ENCODE results near the gene GRAMD1B. TPM values are rescaled to one million over a fixed set of nuclear protein-coding genes. Genes with fewer than 3 reads are reported as not detected.

GRAMD1B gene
- polyA plus RNA-seq, 4 donors = 6.9 to 14.2 (median 11.0) TPM

DNA sequence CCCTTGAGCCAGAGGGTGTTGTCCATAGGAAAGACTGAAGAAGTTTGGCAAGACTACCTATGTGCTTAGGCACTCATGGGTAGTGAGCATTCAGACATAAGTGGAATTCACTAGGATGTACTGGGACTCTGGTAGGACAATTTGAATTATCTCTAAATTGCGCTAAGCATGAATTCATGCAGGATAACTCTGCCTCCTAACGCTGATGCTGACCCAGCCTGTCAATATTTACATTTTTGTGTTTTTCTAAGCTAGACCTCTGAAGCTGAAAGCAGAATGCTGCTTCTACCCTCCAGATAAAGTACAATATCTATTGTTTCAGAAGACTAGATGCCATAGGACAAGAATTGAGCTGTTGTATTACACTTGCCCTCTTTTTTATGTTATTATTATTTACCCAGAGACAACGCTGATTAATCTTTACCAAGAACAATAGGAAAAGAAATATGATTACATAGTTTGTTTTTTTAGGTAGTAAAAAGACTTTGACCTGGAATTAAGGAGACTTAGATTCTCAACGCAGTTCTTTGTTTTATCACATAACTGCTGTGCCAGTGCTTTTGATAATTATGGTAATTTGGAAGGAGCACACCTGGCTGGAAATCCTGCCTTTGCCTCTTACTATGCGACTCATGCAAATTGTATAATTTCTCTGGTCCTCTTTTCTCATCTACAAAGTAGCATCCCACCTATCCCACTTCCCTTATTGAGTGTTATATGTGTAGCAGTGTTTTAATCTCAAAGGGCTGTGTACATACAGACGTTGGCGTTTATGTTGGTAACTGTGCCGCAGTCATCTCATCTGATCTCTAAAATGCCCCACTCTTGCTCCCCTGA lies 21.2 kb upstream of the GRAMD1B start:
- no peak for DNase-seq (ENCODE audit: low read depth in 4 of 4, low spot score in 3 of 4)

- DNase-seq (ENCODE audit: low read depth in 4 of 4, low spot score in 3 of 4) = no peak
Measured at GRCh38 chr11:123409456-123410217, 20.4 kb upstream of the GRAMD1B start.

GRCh38 chr11:123410218-123410549 lies 19.9 kb upstream of the GRAMD1B start:
- DNase-seq (ENCODE audit: low read depth in 4 of 4, low spot score in 3 of 4) = no peak

GRCh38 chr11:123413636-123414035 lies 16.4 kb upstream of the GRAMD1B start:
- no peak for DNase-seq (ENCODE audit: low read depth in 4 of 4, low spot score in 3 of 4)

DNA sequence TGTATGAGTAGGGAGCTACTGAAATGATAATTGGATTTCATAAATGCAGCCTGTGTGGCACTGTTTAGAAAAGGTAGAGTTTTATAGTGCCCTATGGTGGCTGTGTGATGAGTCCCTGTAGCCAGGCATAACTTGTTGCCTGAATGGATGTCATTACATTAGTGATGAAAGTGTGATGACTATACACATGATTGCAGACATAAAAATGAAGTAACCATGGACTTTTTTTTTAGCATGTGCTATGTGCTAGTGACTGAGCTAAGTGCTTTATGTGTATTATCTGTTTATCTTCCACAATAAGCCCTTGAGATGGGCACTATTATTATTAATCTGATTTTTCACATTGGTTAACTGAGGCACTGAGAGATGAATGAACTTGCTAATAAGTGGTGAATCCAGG lies 13.5 kb upstream of the GRAMD1B start:
- DNase-seq (ENCODE audit: low read depth in 4 of 4, low spot score in 3 of 4) = no peak

DNA sequence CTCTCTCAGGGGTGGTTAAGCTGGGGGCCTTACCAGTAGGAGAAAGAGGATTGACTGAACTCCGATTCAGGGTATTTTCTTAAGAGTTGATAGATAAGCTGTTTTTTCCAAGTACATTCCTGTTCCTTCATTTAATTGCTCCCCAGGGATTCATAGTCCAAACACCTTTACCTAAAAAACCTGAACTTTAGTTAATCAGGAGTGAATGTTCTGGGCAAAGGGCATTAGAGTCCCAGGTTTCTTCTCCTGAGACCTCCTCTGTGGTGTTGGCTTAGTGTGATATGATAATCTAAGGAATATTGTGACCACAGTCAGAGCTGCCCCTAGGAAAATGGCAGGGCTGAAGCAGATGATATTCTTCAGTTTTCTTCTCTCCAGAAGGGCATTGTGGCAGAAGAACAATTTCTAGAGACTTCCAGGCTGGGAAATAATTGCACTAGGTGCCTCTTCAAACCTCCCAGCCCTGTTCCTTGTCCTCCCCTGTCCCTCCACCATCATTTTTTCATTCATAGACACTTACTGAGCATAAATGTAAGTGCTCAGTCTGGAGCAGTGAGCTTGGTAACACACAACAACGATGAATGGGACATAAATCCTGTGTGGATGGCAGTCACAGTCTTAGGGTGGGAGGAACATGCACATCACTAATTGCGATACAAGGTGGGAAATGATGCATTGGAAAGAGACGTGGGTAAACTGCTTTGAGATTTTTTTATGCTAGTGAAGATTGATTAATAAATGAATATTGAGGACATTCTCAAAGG lies 11.5 kb upstream of the GRAMD1B start:
- no peak for DNase-seq (ENCODE audit: low read depth in 4 of 4, low spot score in 3 of 4)

- no peak for DNase-seq (ENCODE audit: low read depth in 4 of 4, low spot score in 3 of 4)
Measured at GRCh38 chr11:123419731-123420452, 10.2 kb upstream of the GRAMD1B start.

DNA sequence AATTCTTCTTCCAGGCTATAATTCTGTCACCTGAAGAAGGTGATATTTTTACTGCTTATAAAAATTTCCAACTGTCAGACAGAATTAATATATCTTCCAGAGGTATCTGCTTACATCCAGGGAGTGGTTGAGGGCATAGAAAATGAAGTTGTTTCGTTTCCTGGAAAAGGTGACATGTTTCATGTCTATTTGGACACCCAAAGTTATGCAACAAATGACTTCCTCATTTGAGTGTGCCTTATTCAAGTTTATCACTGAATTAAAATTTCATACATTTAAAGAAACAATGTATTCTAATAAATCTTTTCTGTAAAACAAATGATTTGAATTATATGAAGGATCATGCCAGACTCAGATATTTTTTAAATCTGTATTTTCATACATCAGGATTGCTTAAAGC lies 8.5 kb upstream of the GRAMD1B start:
- no peak for DNase-seq (ENCODE audit: low read depth in 4 of 4, low spot score in 3 of 4)

DNA sequence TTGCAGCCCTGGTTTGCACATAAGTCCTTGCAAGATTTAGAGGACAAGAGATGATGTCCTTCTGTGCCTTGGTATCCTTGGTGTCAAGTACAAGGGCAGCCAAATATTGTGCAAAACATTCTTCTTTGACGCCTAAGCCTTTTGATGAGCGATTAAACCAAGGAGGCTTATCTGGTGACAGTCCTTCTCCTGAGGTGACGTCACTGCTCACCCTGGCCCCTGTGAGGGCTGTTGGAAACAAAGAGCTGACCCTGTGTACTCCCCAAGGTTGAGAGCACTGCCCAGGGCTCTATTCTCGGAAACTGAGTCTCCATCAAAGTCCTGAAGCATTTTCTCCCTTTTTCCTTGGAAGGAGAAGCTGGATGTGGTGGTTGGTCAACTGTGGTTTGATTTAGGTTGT lies 4.7 kb upstream of the GRAMD1B start:
- DNase-seq (ENCODE audit: low read depth in 4 of 4, low spot score in 3 of 4) = no peak

DNA sequence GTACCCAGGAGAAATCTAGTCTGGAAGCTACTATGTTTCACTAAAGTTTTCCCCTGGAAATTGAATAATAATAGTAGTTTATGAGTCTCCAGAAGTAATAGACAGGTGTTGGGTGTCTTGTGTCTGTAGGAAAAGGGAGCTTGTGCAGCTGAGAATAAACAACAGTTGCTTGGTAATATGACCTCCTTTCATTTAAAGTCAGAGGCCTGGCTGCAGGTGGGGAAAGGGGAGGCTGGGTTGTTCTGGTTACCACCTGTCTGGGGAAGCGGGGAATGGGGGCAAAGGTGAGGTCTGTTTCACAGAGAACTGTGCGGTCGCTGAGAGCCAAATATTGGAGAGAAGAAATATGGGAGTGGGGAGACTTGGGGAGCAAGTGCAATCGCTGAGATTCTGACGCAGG lies 3.3 kb upstream of the GRAMD1B start:
- no peak for DNase-seq (ENCODE audit: low read depth in 4 of 4, low spot score in 3 of 4)

GRCh38 chr11:123427405-123427804 lies 2.7 kb upstream of the GRAMD1B start:
- DNase-seq (ENCODE audit: low read depth in 4 of 4, low spot score in 3 of 4) = no peak

DNA sequence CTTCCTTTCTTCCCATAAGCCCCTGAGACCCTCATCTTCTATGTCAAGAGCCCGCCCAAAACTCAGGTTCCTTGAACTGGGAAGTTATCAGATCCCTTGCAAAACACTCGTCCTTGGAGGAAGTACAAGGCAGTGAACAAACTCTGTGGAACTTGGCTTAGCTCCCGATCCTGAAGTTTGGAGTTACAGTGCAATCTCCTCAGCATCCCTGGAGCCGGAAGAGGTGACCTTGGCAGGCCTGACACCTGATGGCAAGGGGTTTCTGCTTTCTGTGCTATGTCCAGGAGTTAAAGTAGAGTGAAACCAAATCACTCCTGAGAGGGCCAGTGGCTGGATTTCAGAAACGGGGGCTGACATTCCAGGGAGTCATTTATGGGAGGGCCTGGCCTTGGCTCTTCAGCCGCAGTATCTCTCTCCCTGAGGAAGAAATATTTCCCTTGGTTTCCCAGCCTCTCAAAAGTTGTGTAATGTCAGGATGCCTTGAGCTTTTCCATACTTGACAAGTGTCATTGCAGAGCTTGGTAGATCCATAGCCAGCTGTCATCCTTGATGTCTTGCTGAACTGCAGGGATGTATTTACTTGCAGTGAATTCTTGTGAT lies 1.9 kb upstream of the GRAMD1B start:
- no peak for DNase-seq (ENCODE audit: low read depth in 4 of 4, low spot score in 3 of 4)

GRCh38 chr11:123429336-123429735 lies 733 bp upstream of the GRAMD1B start:
- no peak for DNase-seq (ENCODE audit: low read depth in 4 of 4, low spot score in 3 of 4)

DNA sequence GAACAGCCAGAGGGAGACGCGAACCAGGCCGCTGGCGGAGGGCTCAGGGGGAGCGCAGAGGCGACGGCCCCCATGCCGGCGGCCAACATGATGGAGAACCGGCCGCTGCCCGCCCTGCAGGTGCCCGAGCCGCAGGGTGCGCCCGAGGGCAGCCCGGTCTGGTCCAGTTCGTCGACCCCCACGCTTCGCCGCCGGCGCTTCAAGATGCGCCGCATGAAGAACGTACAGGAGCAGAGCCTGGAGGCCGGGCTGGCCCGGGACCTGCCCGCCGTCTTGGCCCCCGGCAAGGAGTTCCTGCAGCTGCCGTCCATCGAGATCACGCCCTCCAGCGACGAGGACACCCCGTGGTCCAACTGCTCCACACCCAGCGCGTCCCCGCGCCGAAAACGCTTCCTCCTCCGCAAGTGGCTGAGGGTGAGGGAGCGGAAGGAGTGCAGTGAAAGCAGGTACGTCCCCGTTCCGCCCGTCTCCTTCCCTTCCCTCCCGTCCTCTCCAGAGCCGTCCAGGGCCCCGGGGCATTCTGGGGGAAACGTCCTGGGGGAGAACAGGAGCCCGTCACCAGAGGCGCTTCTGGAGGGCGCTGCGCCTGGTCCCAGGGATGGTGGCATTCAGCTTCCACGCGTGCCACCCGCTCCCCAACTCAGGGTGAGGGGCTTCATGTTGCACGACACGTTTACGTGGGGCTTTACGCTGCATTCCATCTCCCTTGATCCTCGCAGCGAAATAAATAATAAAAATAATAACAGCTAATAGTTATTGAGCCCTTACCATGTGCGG lies 840 bp downstream of the GRAMD1B start:
- DNase-seq (ENCODE audit: low read depth in 4 of 4, low spot score in 3 of 4) = peak in 1 of 4 donors; percentile 48

- no peak for DNase-seq (ENCODE audit: low read depth in 4 of 4, low spot score in 3 of 4)
Measured at GRCh38 chr11:123431619-123432018, 1.6 kb downstream of the GRAMD1B start.

GRCh38 chr11:123434262-123434661 lies 4.2 kb downstream of the GRAMD1B start:
- DNase-seq (ENCODE audit: low read depth in 4 of 4, low spot score in 3 of 4) = no peak

GRCh38 chr11:123434911-123435310 lies 4.8 kb downstream of the GRAMD1B start:
- no peak for DNase-seq (ENCODE audit: low read depth in 4 of 4, low spot score in 3 of 4)

- no peak for DNase-seq (ENCODE audit: low read depth in 4 of 4, low spot score in 3 of 4)
Measured at GRCh38 chr11:123437236-123437979, 7.3 kb downstream of the GRAMD1B start.

DNA sequence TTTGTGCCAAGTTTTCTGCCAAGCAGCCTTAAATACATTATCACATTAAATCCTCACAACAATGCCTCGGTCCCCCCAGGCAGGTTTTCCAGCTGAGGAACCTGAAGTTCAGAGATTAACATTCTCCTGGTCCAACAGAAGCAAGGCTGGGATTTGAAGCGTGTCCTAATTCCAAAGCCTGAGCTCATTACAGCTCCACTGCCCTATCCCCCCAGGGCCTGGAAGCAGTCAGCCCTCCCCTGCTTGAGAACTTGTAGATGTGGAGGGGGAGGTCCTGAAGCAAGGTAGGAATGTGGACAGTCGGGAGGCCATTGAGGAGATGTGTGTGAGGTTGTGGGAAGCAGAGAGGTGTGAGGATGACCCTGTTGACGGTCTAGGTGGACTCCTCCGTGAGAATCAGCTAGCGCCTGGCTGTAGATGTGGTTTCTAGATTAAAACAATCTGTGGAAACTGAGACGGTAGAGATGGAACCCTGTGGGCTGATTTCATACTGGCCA lies 8.1 kb downstream of the GRAMD1B start:
- peak in 1 of 4 donors; percentile 42 for DNase-seq (ENCODE audit: low read depth in 4 of 4, low spot score in 3 of 4)
